Stimulated activated naive CD4-positive, alpha-beta T cell (primary cell): ENCODE measurements around the gene ATP6V1G2.

ENCODE experiments used
- DNase-seq, 6 experiments: peaks; one replicate each; lab custom pipeline; 2025; lab: John Stamatoyannopoulos, UW

ATP6V1G2 gene

DNA sequence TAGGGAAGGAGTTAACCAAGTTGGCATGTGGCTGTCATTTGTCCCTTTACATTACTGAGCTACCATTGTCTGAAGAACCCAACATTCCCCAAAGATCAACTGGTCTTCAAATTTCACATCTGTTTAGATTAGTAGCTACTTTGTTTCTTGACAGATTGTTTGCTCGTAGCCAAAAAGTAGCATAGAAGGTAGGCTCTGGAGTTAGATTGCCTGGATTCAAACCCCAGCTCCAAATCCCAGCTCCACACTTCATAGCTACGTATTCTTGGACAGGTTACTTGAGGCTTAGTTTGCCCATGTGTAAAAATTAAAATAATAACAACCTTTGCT lies 2.1 kb upstream of the ATP6V1G2 start:
- DNase-seq = no peak

- no peak for DNase-seq
These were observed 1.5 kb upstream of the ATP6V1G2 start for GRCh38 chr6:31547727-31548543.

DNA sequence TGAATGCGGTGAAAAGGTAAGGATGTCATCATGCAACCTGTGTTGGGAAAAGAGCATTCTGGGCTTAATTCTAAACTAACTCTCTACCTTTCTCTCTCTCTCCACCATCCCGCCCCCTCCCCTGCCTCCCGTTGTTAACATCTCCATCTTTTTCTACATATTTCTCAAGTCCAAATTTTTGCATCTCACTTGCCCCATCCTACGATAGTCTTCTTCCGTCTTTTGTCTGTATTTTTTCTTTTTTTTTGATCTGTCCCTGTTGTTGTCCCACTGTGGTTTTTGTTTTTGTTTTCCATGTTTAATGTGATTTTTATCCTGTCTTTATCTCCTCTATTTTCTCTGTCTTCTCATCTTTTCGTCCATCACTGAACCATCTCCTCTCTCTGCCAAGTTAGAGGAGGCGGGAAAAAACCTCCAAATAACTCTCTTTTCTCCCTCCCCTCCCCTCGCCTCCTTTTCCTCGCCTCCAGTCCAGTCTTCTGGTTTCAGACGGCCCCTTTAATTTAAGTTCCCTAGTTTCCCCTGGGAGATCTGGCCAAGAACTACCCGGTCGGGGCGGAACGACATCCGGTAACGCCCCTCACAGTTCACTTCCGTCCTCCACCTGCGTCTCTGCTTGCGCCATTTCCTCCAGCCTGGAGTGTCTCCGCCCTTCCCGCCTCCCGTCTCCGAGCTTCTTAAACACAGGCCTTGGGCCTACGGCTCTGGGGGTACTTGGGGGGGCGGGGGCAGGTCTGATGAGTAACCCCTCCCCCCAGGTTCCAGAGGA lies 734 bp upstream of the ATP6V1G2 start, which contains the start of gene NFKBIL1:
NFKBIL1 (plus strand) TSS at position 651 of the 769 bp plus-strand sequence; CDS start at position 738, 87 bp downstream.
- DNase-seq = peak; percentile 78 to 86 (median 80)

DNA sequence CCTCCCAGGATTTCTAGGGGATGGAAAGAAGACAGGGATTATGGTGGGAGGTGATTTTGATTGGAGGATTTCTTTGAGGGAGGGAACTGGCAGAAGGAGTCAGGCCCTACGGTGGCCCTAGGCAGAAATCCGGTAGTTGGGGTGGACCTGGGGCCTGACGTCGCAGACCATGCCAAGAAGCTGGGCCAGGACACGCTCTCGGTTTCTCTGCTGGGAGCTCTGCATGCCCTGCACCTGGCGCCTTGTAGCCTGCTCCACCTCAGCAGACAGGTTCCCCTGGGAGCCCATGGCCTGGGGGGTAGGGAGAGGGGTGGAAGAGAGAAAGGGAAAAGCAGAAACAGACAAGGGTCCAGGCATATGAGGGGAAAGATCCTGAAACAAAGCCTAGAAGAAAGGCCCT lies 1.1 kb downstream of the ATP6V1G2 start:
- no peak for DNase-seq

DNA sequence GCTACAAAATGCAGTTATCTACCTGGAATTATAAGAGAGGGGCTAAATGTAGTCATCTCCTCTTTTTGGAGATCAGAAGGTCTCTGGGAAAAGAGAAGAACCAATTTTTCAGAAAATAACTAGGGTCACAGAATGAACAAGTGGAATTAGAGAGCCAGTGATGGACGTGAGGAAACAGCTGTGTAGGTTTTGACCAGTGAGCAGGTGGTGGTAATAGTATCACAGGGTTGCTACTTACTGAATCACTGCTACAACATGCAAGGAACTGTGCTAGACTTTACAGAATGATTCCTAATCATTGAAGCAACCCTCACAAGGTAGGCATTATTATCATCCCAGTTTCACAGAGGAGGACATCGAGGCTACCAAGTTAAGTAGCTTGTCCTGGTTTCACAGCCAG lies 1.7 kb downstream of the ATP6V1G2 start:
- DNase-seq = no peak

- DNase-seq = no peak
These were observed 2.8 kb downstream of the ATP6V1G2 start for GRCh38 chr6:31543639-31544038.

- peak; percentile 89 to 95 (median 92) for DNase-seq
These were observed 4.5 kb downstream of the ATP6V1G2 start, which contains the start of gene DDX39B for GRCh38 chr6:31541658-31542521. Gene DDX39B, minus strand, starts transcription at chr6:31542003. Its CDS starts 1,471 bp downstream, at chr6:31540532.

DNA sequence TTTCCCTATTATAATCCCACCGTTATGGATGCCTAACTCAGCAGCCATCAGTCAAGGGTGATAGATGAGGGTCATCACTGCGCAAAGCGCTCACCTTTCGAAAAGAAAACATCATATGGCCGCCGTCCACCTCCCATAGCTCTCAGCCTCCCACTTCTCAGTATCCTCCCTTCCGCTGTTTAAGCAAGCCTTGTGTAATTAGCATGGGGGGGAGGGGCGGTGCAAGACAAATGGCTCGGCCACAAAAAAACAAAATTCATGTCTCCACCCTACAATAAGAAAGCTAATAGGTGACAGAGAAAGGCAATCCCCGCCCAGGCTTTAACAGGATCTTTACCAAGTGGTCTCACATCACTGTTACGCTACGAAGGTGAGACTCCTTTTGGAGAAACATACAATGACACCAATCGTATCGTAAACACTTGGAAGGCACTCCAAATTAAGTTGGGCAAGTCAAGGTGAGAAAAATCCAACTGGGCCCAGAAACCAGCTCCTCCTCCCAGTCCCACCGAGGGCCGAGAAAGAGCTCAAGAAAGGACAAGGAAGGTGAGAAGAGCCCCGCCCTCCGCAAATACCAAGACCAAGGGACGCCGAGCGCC lies 5.2 kb downstream of the ATP6V1G2 start:
- peak; percentile 48 to 88 (median 65) for DNase-seq

GRCh38 chr6:31540640-31541039 lies 5.8 kb downstream of the ATP6V1G2 start:
- no peak for DNase-seq

- DNase-seq = peak in 1 of 6 experiments; percentile 8
These were observed 7.5 kb downstream of the ATP6V1G2 start for GRCh38 chr6:31538805-31539400.

DNA sequence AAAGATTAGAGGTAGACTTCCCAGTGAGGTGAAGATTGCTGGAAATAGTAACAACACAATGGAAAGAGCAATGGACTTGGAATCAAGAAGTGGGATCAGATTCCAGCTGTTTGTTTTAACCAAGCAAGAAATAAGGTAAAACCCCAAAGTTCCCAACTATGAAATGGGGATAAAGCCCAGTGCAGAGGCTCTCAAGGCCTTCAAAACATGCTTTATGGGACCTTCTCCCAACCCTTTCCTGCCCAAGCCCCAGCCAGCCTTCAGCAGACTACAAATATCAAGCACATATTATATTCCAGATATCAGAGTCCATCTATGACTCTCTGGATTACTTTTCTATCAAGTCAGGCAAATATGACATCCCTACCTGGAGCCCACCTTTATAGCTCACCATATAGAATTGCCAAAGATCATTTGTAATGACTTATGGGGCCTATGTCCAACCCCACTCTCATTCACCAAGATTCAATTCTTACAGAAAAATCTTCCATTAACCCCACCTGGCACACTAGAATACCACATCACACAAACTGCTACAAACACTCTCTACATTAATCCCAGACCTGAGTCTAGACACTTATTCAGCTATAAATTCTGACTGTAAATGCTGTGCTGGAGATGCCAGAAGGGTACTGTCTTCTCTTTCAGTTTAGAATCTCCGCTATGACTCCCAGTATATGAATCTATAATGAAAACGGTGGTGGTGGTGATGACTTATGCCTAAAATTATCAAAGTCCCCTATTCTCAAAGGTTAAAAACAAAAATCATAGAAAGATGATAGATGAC lies 10.7 kb downstream of the ATP6V1G2 start:
- no peak for DNase-seq

- DNase-seq = no peak
These were observed 11.8 kb downstream of the ATP6V1G2 start for GRCh38 chr6:31534521-31535040.

DNA sequence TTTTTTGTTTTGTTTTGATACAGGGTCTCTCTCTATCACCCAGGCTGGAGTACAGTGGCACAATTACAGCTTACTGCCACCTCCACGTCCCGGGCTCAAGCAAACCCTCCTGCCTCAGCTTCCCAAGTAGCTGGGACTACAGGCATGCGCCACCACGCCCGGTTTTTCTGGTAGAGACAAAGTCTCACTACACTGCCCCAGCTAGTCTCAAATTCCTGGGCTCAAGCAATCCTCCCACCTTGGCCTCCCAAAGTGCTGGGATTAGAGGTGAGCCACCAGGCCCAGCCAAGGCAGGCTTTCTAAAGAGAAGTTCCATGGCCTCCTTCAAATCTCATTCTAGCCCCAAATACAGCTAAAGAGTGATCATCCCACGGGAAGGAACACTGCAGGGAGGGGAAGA lies 12.4 kb downstream of the ATP6V1G2 start:
- no peak for DNase-seq

- DNase-seq = no peak
These were observed 13.0 kb downstream of the ATP6V1G2 start for GRCh38 chr6:31533455-31533841.

GRCh38 chr6:31532644-31533454 lies 13.6 kb downstream of the ATP6V1G2 start:
- no peak for DNase-seq

DNA sequence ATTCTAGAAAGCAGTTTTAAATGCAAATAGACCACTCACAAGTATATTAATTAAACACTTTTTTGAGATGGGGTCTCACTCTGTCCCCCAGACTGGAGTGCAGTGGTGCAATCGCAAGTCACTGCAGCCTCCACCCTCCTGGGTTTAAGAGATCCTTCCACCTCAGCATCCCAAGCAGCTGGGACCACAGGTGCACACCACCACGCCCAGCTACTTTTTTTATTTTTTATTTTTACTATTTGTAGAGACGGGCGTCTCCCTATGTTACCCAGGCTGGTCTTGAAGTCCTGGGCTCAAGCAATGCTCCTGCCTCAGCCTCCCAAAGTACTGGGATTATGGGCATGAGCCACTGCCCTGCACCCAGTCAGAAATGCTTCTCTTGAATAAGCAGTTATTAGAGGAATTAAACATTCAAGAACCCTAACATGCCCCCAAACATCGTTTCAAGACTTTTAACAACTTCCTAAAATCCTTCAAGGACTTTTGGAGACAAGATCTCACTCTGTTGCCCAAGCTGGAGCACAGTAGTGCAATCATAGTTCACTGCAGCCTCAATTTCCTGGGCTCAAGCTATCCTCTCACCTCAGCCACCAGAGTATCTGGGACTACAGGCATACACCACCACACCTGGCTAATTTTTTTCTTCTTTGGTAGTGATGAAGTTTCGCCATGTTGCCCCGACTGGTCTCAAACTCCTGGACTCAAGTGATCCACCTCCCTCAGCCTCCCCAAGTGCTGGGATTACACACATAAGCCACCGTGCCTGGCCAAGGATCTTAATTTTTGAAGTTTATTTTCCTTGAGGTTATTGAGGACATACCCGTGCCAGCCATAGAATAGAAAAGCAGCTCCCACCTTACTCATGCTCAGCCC lies 14.4 kb downstream of the ATP6V1G2 start:
- DNase-seq = no peak

GRCh38 chr6:31531162-31531561 lies 15.2 kb downstream of the ATP6V1G2 start:
- DNase-seq = no peak

DNA sequence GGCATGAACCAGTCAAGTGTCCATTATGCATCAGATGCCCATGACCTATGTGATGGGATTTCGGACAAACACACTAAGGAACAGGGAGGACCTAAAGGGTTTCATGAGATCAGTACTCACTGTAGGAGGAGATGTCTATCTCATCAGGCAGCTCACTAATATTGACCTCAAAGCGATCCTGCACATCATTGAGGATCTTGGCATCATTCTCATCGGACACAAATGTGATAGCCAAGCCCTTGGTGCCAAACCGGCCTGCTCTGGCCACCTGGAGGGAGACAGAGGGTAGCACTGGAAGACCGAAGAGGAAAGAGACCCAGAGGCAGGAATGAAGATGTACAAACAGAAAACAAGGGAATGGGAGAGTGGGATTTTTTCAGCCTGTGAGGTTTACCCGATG lies 15.7 kb downstream of the ATP6V1G2 start:
- DNase-seq = no peak
